NCI-H345 (cell line): Measurements from ENCODE around the gene AHRR.
A peak's percentile ranks its signal among the peaks of the same experiment; 100 is the strongest.
"Not testable (repeated sequence)": the region's sequence is repeated elsewhere in the genome, so short reads cannot be mapped to it uniquely, and the experiment has no call there.

Experiments used
- DNase-seq: peaks from one replicate; lab custom pipeline; 2025; lab: John Stamatoyannopoulos, UW

AHRR gene

DNA sequence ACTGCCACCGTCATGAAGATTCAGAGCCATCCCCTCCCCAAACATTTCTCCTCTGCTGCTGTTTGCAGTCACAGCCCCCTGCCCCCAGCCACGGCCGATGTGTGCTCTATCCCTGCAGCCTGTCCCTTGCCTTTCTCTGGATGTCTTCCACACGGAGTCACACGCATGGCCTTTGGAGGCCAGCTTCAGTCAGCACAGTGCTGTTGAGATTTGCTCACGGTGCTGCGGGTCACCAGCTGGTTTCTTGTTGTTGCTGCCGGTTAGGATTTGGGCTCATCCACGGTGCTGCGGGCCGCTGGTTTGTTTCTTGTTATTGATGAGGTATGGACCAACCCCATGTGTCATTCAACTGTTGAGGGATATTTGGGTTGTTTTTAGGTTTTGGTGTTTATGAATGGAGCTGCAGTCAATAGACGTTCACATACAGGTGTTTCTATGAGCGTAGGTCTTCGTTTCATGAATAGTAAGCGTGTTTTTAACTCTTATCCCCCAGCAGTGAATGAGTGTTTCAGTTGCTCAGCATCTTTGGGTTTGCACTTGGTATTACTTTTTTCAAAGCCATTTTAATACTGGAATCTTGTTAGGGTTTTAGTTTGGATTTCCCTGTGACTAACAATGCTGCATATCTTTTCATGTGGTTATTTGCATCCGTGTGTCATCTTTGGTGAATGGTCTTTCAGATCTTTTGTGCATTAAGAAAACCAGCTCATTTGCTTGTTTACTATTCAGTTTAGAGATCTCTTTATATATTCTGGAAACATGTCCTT, 57.6 kb downstream of the AHRR start:
- DNase-seq: no peak

DNA sequence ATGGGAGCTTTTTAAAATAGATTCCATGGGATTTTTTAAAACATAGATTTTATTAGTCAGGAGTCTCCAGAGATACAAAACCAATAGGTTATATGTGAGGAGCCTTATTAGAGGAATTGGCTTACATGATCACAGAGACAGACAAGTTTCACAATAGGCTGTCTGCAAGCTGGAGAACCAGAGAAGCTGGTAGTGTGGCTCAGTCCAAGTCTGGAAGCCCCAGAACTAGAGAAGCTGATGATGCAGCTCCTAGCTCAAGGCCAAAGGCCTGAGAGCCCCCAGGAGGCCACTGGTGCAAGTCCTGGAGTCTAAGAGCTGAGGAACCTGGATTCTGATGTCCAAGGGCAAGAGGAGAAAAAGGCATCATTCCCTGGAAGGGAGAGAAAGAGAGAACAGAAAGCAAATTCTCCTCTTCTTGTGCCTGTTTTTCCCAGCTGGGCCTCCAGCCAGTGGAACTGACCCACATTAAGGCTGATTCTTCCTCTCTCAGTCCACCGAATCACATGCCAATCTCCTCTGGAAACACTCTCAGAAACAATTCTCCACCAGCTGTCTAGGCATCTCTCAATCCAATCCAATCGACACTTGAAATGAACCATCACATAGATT, 59.3 kb downstream of the AHRR start:
- no peak for DNase-seq

DNA sequence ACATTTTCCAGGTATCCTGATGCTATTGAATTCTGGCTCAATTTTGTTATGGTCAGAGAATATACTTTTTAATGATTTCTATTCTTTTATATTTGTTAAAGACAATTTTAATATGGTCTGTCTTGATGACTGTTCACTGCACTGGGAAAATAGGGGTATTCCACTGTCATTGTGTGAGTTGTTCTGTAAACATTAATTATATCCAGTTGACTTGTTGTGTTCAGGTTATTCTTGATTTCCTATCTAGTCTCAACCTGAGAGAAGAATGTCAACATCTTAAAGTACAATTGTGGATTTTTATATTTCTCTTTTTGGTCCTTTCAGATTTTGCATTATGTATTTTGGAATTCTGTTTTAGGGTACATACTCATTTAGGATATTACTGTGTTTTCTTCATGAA, 61.6 kb downstream of the AHRR start:
- DNase-seq: no peak

DNA sequence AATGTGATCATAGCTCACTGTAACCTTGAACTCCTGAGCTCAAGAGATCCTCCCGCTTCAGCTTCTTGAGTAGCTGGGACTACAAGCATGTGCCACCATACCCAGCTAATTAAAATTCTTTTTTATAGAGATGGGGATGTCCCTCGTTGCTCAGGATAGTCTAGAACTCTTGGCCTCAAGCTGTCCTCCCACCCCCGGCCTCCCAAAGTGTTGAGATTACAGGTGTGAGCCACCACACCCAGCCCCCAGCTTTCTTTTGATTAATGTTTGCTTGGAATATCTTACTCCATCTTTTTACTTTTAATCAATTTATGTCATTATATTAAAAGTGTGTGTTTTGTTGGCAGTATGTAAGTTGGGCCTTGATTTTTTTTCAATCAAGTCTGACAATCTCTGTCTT, 62.1 kb downstream of the AHRR start:
- DNase-seq: no peak

DNA sequence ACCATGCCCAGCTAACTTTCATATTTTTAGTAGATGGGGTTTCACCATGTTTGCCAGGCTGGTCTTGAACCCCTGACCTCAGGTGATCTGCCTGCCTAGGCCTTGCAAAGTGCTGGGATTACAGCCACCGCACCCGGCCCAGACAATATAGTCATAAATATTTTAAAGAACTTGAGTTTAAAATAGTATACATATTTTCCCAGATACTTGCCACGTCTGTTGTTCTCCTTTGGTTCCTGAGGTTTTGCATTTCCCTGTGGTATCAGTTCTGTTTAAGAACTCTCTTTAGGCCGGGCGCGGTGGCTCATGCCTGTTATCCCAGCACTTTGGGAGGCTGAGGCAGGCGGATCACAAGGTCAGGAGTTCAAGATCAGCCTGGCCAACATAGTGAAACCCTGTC, 63.1 kb downstream of the AHRR start:
- not testable (repeated sequence) for DNase-seq

DNA sequence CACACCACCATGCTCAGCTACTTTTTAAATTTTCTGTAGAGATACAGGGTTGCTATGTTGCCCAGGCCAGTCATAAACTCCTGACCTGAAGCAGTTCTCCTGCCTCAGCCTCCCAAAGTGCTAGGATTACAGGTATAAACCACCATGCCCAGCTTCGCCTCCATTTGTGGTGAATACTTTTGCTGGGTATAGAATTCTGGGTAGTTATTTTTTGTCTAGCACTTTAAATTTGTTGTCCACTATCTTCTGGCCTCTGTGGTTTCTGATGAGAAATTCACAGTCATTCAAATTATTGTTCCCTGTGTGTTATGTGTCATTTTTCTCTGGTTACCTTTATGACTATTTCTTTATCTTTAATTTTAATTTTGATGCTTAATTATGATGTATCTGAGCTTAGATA, 63.8 kb downstream of the AHRR start:
- no peak for DNase-seq

DNA sequence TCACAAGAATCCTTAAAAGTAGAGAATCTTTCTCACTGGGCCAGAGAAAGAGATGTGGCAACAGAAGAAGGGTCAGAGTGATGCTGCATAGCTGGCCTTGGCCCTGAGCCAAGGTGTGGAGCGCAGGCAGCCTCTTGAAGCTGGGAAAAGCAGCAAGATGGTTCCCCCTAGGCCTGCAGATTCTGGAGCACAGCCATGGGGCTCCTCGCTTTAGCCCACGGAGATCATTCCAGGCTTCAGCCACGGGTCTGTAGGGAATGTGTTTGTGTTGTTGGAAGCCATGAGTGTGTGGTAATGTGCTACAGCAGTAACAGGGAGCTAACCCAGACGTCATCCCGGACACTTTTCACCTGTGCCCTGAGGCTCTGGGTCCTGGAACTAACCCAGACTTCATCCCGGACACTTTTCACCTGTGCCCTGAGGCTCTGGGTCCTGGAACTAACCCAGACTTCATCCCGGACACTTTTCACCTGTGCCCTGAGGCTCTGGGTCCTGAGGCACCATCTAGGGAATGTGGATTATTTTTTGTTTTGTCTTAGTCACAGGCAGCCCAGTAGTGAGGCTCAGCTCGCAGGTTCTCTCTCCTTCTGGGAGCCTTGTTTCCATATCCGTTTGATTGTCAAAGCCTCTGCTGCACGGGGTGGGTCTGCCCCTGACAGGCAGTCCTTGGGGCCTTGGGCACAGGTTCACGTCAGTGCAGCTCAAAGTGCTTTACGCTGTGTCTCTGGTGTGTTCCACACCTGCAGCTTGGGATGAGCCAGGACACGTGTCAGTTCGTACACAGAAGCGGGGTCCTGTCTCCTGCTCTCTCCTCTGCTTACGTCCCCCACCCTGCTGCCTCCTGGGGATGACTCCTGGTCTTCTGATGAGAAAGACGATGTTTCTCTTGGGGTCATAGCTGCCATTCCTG, 65.2 kb downstream of the AHRR start:
- peak; percentile 49 for DNase-seq

DNA sequence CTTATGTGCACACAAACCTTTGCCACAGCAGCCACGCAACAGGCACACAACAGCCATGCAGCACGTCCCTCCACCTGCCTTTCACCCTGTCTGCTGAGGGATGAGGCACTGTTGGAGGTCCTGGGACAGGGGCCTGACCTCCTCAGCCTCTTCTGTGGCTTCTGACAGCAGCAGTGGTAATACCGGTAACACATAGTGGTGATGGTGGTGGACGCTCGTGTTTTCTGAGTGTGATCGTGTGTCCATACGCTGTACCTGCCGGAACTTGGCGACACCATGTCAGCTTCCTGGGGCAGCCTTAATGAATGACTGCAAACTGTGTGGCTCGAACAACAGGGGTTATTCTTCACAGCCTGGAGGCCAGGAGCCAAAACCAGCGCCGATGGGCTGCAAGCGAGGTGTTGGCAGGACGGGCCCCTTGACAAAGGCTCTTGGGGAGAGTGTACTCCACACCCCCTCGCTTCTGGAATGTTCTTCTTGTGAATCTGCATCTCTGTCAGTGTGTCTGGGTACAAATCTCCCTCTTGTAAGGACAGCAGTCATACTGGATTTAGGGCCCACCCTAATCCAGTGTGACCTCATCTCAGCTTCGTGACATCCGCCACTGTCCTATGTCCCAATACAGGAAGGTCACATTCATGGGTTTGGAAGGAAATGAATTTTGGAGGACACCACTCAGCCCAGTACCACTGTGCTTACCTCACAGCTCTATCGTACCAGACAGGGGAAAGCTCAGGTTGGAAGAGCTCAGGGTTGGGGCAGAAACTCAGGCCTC, 66.2 kb downstream of the AHRR start:
- no peak for DNase-seq

DNA sequence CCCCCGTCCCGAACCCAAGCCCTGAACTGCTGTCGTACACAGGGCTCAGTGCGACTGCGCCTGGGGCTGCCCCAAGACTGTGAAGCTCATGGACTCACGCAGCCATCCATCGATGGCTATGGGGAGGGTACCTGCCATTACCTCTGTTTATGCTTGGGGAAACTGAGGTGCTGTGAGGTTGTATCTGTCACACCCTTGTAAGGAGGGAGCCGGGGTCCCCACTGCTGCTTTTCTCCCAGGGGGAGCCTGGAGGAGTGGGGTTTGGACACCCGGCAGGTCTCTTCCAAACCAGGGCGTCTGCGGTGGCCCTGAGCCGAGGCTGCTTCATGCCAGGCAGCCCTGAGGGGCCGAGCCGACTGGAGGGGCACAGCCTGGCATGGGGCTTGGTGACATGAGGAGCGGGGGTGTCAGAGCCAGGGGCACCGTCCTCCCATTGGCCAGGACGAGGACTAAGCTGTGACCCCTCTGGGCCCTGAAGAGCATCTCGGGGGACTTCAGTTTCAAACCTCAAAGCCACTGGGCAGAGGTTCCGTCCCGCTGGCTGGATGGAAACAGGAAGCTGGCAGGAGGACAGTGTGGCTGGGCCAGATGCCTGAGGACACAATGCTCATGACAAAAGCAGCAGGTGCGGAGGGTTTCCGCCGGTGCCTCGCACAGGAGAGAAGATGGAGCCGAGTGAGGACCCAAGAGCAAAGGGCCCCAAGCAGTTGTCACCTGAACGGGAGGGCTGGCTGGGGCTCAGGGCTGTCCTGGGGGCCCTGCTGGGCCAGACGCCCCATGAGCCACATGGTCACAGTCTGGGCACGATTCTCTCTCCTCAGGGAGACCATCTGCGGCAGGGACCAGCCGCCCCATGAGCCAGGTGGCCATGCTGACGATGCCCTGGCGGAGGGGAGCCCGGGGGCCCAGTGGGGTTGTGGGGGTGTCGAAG, 67.0 kb downstream of the AHRR start:
- no peak for DNase-seq

DNA sequence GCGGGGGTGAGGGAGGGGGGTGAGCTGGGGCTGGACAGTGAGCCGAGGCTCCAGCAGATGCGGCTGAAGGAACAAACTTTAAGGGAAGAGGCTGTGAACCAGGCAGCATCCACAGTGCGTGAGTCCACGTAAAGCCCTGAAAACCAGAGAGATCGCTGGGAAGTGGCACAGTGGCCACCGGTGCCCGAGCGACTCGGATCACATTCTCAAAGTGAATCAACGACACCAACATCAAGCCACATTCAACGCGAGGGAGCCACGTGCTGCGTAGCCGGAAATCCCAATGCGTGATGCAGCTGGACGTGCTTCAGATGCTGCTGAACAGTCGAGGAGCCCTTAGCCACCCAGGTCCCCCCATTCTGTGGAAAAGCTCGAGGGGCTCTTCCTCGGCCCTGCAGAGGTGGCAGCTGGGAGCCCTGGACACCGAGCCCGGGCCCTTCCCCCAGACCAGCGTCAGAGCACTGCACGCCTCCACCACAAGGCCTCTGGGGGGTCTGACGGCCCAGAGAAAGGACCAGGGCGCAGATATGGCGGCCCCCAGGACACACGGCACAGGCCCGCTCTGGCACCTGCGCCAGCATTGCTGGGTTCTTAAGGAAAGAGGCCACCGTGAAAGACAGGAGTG, 67.8 kb downstream of the AHRR start:
- DNase-seq: no peak

DNA sequence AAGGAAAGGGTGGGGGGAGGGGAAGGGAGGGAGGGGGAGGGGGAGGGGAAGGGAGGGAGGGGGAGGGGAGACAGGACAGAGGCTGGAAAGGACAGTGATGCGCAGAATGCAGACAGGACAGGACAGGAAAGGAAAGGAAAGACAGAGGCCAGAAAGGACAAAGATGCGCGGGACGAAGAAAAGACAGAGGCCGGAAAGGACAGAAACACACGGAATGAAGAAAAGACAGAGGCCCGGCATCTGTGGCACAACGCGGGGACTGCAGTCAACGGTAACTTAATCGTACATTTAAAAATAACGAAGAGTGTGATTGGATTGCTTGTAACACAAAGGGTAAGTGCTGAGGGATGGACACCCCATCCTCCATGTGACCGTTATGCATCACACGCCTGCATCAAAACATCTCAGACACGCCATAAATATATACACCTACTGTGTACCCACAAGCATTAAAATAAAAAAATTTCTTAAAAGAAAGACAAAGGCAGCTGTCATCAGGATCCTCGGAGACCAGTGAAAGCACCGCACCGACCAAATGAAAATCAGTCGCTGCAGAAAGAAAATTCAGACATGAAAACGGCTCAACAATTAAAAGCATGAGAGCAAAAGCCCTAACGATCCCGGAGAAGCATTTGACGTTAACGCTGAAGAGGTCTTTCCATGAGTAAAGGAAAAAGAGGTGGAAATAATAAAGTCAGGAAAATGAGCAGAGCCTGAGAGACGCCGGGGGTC, 68.5 kb downstream of the AHRR start:
- no peak for DNase-seq

DNA sequence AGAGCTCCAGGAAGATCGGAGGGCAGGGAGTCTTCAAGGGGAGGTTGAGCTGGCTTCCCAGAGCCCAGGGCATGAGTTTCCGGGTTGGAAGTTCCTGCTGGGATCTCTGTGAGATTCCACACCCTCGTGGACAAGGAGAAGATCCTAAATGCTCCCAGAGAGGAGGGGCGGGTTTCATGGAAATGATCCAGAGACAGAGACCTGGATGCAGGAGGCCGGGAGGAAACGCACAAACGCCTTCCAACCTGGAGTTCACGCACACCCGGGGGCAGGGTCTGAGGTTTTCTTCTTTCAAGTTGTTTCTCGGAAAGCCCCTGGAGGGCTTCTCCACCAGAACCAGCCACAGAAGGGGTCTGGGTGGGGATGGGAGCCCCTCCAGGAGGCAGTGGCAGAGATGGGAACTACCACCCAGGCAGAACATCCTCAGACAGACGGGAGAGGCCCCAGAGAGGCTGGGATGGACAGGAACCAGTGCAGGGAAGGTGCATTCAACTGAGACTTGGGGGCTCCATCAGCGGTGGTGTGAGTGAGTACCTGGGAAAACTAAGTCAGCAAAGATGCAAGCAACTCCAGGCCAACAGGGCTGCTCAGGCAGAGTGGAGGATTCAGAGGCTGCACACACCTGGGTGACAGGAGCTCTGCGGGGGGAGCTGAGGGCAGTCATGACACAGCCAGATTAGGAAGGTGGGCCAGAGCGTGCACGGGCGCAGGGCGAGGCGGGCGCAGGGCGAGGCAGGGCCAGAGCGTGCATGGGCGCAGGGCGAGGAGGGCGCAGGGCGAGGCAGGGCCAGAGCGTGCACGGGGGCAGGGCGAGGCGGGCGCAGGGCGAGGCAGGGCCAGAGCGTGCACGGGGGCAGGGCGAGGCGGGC, 69.3 kb downstream of the AHRR start:
- DNase-seq: no peak

DNA sequence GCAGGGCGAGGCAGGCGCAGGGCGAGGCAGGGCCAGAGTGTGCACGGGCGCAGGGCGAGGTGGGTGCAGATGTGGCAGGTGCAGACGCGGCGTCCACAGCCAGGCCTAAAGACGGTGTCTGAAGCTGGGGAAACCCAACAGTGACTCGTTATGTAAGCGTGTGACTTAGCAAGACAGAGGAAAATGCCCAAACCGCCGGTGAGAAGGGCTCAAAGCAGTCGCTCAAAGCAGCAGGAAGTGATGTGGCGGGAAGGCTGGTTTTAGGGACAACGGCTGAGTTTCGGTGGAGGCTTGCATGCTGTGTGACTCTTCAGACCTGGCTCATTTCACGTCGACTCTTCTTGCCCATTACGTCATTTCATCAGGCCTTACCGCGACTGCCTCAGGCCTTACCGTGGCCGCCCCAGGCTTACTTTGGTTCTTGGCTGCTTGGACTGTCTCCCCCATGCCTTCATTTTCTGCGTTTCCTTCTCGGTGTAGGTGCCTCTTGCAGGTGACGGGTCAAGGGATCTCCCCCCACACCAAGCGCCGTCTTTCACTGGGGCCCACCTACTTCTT, 71.0 kb downstream of the AHRR start:
- no peak for DNase-seq

DNA sequence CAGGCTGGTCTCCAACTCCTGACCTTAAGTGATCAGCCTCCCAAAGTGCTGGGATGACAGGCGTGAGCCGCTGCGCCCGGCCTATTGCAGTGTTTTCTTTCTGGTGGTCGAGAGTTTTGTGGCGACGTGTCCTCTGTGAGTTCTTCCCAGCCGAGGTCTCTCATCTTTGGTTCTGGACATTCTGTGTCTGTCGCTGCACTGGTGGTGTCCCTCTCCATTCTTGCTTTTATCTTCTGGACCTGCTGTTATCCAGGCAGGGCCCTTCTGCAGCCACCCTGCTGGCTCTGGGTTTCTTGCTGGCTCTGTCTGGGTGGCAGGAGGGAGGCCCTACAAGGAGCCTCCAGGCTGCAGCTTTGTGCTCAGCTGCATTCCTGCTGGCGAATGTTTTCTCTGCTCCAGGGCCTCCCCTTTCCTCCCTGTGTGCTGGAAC, 72.3 kb downstream of the AHRR start:
- no peak for DNase-seq

DNA sequence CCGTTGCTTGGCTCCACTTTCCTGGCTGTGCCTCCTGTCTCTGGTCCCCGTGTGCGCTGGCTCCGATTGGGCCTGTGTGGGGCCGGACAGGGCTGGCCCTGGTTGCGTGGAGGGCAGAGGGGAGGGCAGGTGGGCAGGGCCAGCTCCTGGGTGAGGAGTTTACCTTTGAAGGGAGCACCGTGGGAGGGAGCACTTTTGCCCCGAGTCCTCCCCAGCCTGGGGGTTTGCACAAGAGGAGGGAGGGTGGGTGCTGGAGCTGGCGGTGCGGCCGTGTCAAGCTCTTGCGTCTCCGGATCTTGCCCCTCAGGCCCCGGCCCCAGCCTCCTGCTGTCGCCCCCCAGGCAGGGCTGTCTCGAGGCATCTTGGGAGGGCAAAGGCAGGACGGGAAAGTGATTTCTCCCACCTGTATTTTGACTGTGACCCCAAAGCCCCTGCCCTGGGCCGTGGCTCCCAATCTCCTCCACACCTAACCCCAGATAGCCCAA, 73.2 kb downstream of the AHRR start:
- no peak for DNase-seq

DNA sequence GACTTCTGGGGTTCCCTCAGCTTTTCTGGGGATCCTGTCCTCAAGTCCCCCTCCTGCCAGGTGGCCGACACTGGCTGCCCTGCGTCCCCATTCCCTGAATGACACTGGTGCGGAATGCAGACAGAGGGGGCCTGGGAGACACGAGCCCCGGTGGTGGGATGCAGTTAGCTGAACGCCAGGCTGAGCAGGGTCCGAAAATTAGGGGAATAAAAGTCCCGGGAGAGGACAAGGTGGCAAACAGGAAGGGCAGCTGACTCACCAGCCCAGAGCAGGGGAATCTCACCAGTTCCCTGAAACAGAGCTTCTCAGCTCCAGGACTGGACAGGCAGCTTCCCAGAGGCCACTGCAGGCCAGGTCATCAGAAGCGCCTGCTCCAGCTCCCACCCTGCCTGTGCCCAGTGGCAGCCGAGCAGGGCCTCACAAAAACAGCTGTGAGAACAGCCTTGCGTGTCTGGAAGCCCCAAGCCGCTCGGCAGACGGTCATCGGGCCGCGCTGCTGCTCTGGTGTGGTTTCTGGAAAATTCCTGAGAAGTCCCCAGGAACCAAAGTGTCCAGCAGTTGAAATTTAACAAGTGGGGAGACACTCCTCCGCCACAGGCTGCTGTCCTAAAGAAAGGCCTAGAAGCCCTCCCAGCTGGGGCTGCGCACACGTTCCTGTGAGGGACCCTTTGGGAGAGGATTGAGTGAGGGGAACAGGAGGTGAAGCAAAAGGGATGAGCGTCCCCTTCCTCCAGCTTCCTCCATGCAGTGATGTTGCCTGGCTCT, 73.8 kb downstream of the AHRR start:
- DNase-seq: no peak

DNA sequence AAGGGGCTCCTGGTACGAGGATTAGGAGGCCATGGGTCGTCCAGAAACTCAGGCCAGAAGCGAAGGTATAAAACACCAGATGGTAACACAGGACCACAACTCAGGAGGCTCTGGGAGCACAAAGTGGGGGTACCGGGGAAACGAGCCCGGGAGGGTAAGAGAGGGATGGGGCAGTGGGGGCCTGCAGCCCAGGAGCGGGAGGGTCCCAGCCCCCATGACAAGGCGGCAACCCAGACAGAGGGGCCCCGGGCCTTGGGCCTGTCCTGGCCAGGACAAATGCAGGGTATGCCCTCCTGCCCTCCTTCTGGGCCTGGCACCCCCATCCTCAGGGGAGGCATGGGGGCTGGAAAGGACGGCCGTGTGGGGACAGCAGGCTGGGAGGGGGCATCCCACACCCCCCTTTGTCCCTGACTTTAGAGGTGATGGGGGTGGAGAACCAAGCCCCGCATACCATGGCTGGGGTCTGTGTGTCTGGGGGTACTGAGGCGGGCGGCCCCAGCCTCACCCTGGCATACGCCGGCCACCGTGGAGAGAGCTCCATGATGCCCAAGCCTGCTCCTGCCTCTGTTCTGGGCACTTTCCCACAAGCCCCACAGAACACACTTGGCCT, 74.5 kb downstream of the AHRR start:
- no peak for DNase-seq
